ENCODE results near the gene SMPD2.
A peak's percentile ranks its signal among the peaks of the same experiment; 100 is the strongest.

Gene SMPD2

GRCh38 chr6:109447087-109447486 lies 6.6 kb downstream of the SMPD2 start:
- DNase-seq (ENCODE audit: low read depth): no peak

GRCh38 chr6:109447878-109448555 lies 7.5 kb downstream of the SMPD2 start:
- no peak for DNase-seq (ENCODE audit: low read depth)

GRCh38 chr6:109448615-109449014 lies 8.1 kb downstream of the SMPD2 start:
- DNase-seq (ENCODE audit: low read depth): no peak

GRCh38 chr6:109449064-109449794 lies 8.7 kb downstream of the SMPD2 start:
- DNase-seq (ENCODE audit: low read depth): no peak

GRCh38 chr6:109449795-109450673 lies 9.5 kb downstream of the SMPD2 start:
- no peak for DNase-seq (ENCODE audit: low read depth)

- DNase-seq (ENCODE audit: low read depth): no peak
Measured at GRCh38 chr6:109450801-109451200, 10.3 kb downstream of the SMPD2 start.

GRCh38 chr6:109451376-109451775 lies 10.9 kb downstream of the SMPD2 start:
- no peak for DNase-seq (ENCODE audit: low read depth)

- DNase-seq (ENCODE audit: low read depth): no peak
Measured at GRCh38 chr6:109452181-109452580, 11.7 kb downstream of the SMPD2 start.

- no peak for DNase-seq (ENCODE audit: low read depth)
Measured at GRCh38 chr6:109453156-109453555, 12.6 kb downstream of the SMPD2 start.

GRCh38 chr6:109453594-109454495 lies 13.3 kb downstream of the SMPD2 start:
- no peak for DNase-seq (ENCODE audit: low read depth)

GRCh38 chr6:109454496-109455436 lies 14.2 kb downstream of the SMPD2 start:
- DNase-seq (ENCODE audit: low read depth): peak; percentile 59

- peak; percentile 56 for DNase-seq (ENCODE audit: low read depth)
Measured at GRCh38 chr6:109455437-109456110, 15.1 kb downstream of the SMPD2 start, which contains the start of gene MICAL1. Gene MICAL1, minus strand, starts transcription at chr6:109455772. Its CDS starts 1,576 bp downstream, at chr6:109454196.

- DNase-seq (ENCODE audit: low read depth): no peak
Measured at GRCh38 chr6:109456111-109456583, 15.6 kb downstream of the SMPD2 start.

- no peak for DNase-seq (ENCODE audit: low read depth)
Measured at GRCh38 chr6:109456710-109457561, 16.4 kb downstream of the SMPD2 start.

GRCh38 chr6:109457562-109457996 lies 17.1 kb downstream of the SMPD2 start:
- DNase-seq (ENCODE audit: low read depth): no peak

- peak; percentile 22 for DNase-seq (ENCODE audit: low read depth)
Measured at GRCh38 chr6:109458774-109459531, 18.4 kb downstream of the SMPD2 start.

- DNase-seq (ENCODE audit: low read depth): no peak
Measured at GRCh38 chr6:109460161-109460829, 19.8 kb downstream of the SMPD2 start.
